DMS79 (cell line): ENCODE data around the gene TTC12.

Experiments used
- DNase-seq: peaks from one replicate; lab custom pipeline; 2025; lab: John Stamatoyannopoulos, UW

Gene TTC12

DNA sequence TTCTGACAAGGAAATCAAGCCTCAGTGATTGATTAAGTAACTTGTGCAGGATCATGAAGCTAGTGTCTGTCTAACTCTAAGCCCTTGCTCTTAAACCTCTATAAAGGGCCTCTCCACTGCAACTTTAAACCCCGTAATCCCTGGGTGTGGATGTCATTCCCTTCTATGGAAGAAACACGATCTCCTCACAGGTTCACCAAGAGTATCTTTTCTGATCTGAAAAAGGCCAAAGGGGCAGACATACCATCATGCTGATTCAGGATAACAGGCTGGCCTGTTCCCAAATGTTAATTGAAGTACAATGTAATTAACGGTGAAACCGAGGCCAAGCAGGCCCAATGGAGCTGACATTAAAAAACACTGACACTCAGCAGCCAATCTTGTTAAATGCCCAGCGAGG is 17.1 kb downstream of the TTC12 start:
- DNase-seq = no peak

DNA sequence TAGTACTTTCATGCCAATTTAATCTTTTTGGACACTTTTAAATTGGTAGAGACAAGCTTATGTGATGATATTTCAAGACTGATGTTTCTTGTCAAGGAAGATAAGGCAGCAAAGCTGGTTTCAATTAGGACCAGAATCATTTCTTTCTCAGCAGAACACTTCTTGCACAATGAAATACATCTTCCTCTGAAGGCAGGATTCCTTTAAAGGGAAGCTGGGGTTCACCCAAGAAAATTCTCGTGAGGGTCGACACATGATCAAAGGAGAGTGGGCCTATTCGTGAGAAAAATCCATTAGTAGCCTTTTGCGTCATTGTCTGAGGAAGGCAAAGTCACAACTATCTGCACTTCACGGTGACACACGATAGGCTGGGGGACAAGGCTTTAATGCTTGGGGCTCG is 17.6 kb downstream of the TTC12 start:
- DNase-seq = no peak

DNA sequence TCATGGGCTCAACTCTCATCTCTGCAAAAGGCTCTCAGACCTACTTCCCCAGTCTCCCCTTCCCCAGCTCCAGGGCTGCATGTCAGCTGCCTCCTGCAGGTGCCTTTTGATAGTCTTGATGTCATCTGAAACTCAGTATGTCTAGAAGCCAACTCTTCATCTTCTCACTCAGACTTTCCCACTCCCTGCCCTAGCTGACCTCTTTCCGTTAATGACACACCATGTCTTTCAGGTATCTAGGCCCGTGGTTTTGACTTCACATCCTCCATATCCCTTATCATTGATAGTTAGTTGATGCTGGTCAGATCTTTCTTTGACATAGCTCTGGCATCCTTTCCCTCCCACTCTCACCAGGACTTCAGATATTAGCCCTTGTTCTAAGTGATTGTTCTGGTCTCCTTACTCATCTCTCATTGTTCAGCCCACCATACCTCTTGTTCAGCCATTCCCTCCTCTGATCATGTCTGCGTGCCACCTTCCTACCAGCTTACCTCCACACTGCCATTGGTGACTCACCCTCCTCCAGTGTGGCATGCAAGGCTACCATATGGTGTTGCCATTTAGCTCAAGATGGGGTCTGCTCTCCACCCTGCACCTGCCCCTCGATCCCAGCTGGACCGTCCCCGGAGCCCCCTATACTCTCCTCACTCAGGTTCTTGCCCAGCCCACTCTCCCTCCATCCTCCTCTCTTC is 18.4 kb downstream of the TTC12 start:
- DNase-seq = no peak

DNA sequence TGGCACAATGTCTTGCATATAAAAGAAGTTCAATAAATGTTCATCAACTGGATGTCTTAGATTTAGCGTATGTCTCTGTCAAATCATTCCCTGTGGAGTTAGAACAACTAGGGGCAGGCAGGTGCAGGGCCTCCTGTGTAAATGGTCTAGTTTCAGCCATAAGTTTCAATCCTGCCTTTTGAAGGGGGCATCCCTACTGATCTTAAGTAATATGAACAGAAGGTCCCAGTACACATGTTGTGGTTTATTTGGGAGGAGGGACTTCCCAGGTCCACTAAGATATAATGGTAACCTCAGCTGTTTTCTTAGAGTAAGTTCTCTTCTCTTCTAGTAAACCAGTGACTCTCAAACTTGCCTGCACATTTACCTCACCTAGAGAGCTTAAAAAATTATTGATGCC is 19.8 kb downstream of the TTC12 start:
- DNase-seq = no peak

DNA sequence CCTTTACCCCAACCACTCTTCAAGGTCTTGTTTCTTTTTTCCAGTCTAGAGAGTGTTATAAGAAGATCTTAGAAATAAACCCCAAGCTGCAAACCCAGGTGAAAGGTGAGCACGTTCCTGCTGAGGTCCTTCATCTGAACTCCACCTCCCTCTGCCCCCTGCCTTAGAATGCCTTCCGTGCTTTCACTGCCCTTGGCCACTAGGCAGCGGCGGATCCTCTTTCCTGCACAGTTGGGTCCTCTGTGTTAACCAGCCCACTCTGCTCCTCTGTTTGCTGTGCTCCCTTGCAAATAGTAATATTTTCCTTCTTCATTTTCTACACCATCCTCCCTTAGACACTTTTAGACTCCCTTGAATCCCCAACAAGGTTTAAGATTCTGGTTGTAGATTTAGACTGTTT is 24.3 kb downstream of the TTC12 start:
- DNase-seq = no peak

DNA sequence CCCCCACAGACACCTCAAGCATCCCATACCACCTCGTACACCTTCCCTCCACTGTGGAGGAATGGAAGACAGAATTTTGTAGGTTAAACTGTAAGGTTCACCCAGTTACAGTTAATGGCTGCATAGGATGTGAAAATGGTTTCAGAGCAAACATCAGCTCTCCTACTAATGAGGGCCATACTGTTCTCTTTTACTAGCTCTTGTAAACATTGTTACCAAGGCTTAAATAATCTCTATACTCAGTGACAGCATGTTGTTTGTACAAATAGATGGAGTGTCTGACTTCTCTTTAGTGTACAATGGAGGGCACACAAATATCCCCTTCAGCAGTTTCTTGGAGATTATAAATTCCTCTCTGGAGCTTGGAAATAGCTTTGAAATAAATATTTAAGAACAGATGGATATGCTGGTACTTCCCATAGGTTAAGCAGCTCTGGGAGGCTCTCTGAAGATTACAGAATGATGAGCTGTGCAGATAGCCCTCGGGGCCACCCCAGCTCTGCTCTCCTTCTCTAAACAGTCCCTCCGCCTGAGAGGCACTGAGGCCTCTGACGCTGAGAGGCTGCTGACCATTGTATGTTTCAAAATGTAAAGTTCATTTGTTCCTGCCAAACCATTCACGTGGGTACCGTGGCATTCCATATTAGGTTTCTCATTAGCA is 25.7 kb downstream of the TTC12 start:
- no peak for DNase-seq

DNA sequence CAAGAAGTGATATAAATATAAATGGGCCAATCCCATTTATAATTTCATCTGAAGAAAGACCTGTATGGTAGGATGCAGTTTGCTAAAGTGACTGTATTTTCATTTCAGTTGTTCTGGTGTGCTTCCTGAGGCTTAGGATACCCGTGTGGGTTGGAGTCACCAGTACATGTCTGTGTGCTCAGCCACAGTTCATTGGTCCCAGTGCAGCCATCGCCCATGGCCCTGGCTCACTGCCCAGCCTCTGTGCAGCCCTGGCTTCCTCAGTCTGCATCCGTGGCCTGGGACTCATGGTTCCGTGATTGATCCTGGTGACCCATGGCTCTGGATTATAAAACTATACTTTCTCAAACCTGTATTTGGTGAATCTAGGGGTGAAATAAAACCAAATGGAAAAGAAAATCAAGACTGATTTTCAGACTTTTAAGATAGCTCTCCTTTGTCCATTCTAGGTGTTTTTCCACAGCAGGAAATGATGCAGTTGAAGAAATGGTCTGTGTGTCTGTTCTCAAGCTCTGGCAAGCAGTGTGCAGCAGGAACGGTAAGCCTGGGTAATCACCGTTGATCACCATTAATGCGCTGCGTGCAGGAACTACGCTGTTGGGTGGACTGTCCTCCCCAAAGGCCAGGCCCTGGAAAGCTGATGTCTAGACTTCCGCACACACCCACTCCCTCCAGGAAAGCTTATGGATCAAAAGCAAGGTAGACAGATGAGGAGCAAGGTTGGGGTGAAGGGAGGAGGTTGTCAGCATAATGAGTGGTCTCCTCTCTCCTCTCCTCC is 27.2 kb downstream of the TTC12 start:
- DNase-seq = no peak

DNA sequence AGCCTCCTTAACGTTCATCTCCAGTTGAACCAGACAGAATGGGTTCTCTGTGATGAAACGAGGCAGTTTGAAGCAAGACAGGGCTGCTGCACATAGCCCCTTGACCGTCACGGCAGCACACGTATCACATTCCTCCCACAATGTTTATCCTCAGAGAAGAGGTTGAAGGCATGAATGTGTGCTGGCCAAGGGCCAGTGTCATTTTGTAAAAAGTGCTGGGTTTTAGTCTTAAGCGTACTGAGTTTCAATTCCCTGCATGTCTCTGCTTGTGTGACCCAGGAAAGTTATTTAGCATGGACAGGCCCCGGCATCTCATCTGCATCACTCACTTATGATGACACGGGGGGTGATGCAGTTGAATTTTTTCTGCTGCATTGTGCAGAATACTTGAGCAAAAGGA is 31.6 kb downstream of the TTC12 start:
- DNase-seq = peak; percentile 18

DNA sequence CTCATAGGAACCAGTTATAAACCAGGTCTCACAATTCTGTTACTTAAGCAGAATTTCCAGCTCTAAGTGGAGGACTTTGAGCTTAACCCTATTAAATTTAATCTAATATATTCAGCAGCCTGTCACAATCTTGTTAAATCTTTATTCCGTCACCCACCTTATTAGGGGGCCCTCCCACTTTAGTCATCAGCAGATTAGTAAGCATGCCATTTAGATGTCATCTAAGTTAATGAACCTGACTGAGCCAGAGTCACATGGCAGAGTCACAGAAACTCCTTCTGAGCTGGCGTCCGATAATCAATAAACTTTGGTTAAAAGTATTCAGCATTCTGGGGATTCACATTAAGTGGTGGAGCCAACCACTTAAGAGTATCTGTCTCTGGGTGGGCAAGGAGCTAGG is 35.1 kb downstream of the TTC12 start:
- DNase-seq = no peak

DNA sequence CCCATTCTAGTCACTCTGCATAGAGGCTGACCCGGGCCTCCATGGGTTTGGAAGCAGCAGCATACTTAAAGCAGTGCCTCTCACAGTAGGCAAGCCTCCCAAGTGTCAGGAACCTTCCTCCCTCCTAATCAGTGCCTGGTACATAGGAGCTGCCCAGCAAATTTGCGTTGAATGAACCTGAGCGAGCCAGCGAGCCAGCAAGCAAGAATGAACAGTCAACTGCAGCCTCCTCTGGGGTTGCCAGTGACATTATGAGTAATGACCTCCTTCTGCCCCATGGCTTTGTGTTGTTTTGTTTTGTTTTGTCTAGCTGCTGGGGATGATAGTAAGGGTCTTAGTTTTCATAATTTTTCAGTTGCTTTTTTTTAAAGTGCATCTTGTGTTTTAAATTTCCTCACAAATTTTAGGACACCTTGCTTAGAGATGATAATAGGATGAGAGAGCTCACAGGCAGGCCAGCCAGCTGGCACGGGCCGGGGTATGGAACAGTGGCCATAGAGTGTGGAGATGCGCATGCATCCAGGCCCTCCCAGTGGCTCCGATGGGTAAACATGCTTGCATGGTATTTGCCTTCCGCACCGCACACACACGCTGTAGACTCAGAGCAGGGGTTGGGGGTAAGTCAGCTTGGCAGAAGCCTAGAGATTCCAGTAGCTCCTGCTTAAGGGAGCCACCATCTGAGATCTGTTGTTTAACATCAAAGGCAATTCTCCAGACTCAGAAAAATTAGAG is 36.1 kb downstream of the TTC12 start:
- DNase-seq = no peak

DNA sequence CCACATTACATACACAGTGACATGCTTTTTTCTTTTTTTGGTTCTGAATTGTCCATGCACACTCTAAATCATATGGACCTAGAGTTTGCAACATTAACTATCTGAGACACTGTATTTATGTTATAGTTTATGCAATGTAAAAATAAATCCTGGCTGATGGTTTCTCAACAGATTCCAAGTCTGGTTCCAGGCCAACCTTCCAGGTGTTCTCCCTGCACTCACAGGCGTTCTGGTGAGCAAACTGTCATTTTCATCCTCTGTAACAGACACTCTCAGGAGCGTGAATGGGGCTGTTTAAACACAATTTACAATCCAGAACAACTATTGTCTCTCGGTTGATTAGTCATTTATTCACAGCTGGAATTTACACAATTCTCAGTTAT is 36.7 kb downstream of the TTC12 start:
- DNase-seq = no peak

DNA sequence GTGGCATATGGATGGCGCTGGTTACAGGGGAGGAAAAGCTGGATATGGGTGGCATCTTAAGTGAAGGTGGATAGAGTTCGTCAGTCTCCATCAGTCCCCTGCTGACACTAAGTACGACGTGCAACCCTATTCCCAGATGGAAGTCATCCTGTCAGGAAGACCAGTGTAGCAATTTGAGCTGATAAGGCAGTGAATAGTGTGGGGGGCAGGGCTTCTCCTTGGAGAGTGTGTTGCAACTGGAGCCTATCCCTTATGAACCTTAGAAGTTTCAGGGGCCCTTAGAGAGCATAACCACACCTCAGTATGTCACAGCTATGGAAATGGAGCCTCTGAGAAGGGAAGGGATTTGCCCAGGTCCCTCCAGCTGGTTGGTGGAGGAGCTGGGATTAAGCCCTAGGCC is 37.1 kb downstream of the TTC12 start:
- DNase-seq = no peak

DNA sequence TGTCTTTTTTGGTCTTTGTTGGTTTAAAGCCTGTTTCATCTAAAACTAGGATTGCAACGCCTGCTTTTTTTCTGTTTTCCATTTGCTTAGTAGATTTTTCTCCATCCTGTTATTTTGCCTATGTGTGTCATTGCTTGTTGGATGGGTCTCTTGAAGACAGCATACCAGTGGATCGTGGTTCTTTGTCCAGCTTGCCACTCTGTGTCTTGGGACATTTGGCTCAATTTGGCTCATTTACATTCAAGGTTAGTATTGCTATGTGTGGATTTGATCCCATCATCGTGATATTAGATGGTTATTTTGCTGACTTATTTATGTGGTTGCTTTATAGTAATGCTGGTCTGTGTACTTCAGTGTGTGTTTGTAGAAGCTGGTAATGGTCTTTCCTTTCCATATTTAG is 41.8 kb downstream of the TTC12 start:
- no peak for DNase-seq

DNA sequence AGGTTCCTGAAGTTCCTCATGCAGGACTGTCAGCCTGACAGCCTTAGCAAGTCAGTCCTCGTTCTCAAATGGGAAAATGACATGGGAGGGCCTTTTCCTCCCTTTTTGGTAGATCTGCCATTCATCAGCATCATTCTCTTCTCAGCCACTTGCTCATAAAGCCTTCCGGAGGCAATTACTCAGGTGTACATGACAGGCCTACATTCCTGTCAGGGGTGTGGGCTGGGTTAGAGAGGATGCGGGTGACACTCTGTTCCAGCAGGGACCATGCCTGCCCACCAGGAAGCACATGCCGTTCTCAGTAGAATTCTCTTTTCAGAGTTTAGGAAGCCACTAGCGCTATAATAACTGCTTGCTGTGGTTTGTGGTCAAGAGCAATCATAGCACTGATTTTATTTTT is 49.0 kb downstream of the TTC12 start:
- DNase-seq = no peak

DNA sequence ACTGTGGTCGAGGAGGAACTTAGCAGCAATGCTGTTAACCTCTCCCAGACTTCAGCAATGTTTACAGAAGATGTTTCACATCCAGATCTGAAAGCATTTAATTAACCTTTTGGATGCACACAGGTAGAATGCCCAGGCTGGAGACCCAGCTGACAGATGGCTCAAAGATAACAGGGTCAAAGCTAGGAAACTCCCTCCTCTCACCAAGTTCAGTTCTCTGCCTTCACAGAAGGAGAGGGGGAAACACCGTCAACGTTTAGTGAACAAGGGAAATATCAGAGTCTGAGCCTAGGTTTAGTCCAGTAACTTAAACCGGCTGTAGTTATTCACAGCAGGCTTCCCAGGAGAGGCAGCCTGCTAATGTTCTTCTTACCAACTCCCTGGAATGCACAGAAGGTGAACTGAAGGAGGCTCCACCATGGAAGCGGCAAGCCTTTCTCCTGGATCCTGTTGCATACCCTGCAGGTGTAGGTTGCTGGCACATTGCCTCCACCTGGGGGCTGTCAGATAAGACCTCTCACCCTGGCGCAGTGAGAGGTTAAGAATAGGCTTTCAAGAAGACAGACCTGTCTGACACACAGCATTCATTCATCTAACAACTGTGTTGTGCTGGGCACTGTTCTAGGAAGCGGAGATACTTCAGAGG is 49.7 kb downstream of the TTC12 start:
- DNase-seq = no peak

DNA sequence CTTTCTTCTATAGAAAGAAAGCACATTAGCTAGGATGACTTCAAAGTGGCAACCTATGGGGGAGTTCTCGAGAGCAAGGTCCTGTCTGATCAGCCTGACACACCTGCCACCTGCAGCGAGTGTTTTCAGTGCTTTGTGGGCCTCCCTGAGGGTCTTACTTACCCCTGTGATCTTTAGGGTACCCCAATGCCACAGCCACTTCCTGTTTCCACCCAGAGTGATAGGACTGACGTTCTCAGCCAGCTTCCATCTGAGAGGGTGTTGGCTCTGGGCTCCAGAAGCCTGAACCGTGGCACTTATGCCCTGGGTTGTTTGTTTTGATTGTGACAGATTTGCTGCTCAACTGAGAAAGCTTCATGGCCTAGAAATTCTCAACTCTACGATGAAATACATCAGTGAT is 51.5 kb downstream of the TTC12 start:
- no peak for DNase-seq

DNA sequence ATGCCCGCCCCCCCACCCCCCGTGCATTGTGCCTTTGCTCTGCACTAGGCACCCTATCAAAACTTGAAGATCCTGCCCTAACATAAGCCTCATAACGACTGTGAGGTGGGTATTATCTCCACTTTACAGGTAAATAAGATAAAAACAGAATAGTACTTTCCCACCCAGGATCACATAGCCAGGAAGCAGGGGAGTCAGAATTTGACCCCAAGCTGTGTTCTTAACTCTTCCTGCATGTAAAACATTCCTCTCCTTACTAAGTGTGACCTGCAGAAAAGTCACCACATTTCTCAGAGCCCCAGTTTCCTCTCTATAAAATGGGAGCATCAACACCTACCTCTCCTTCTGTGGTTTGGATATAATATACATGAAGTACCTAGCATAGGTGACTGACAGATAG is 55.0 kb downstream of the TTC12 start:
- DNase-seq = no peak

DNA sequence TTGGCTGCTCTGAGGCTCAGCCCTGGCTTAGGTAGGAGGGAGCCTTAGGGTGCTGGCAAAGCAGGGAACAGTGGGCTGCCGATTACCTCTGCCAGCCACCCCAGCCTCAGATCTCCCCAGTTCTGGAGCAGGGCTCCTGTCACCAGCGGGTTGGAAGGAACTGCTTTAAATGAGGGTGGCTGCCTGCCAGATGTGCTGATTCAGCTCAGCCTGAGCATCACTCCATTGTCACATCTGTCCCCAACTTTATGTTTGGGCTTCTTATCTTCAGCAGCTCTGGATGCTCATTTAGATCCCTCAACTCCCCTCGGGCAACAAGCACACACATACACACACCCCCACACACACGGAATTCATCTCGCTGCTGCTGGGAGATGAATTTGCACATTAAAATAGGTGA is 56.3 kb downstream of the TTC12 start:
- no peak for DNase-seq

DNA sequence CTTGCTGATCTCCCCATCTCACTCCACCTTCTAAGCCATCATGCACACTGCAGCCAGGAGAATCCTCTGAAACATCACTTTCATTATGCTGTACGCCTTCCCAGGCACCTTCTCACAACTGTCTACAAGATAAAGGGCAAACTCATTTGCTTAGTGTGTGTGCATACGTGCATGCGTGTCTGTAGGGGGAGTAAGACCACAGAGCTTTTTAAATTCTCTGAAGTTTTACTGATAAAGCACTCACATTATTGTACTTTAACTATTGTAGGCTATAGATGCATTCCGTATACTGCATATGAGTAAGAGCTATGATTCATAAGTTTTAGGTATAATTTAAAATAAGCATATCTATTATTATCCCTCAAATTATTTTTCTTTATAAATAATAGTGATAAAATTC is 57.9 kb downstream of the TTC12 start:
- DNase-seq = no peak

DNA sequence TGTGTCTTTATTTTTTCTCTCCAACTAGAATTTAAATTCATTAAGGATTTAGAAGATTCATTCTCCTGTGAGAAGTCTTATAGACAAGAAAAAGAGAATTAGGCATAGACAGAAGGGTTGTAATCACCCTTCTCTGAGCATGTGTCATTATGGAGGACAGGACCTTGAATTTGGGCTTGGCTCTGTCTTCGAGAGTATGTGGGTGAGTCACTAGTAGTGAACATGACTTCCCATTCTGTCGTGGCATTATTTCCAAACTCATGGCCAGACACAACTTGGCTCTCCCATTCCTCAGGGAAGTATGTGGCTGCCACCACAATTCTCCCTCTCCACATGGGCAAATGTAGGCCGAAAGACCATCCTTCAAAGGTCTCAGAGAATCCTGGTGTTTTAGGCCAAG is 58.9 kb downstream of the TTC12 start:
- DNase-seq = no peak

DNA sequence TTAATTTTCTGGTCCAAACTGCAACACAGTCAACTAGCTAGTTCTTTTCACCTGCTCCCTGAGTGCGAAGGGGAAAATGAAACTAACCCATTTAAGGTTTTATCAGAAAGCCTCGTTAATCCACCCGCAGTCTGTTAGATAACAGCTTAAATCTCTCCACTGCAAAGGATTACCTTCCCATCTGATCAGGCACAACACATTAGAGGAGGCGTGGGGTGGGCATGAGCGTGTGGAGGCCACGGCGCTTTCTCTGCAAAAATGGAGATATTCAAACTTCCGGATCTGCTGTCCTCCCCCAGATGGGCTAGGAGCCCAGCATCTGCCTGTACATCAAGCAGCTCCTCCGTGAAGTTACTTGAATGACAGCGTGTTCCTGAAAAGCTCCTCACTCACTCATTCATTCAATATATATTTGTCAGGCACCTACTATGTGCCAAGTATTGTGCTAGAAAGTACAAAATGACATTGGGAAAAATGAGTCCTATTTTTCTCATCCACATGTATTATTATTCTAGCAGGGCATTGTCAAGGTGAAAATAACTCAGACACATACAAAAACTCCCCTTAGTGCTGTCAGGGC is 59.7 kb downstream of the TTC12 start:
- DNase-seq = no peak

DNA sequence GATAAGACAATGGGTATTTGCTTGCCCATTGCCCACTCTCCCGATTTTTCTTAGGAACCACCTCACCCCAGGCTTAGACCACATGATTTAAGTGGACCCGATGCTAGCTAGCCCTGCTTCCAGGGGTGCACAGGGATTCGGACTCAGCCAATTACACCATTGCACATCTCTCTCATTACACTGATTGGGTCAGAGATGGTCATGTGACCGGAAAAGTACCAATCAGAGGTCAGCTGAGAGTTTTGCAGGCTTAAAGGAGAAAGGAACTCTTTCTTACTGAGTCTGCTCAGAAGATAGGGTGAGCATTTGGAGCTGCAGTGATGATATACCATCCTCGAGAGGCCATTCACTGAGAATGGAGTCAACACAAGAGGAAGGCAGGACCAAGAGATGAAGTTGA is 61.0 kb downstream of the TTC12 start:
- no peak for DNase-seq
